GM12892 (cell line): Measurements from ENCODE around the gene PKMYT1.

Experiments
- POLR2A ChIP-seq: IDR thresholded peaks from 2 replicates; pipeline ENCODE4 v1.6.1; 2011; ENCODE audit warnings: low read depth, low read length, control low read depth
- POLR2AphosphoS5 ChIP-seq: IDR thresholded peaks from 2 replicates; pipeline ENCODE4 v1.6.1; 2011; ENCODE audit warnings: low read depth, low read length, control low read depth

- TF ChIP-seq POLR2AphosphoS5: no peak
- no peak for TF ChIP-seq POLR2A
Observed at GRCh38 chr16:2986623-2987188, 6.5 kb upstream of the PKMYT1 start.
